Raji (cell line): ENCODE data around the gene OR5D18.

ENCODE experiments used
- POLR2A ChIP-seq: IDR thresholded peaks from 2 replicates; pipeline ENCODE4 v1.6.1; 2011; ENCODE audit warnings: low read depth, low read length, control low read depth; ENCODE audit not compliant: insufficient read depth

The OR5D18 gene

GRCh38 chr11:55819330-55819729 lies at the start of gene OR5D18:
TSS of gene OR5D18 (plus strand) at chr11:55819630. CDS start at chr11:55819630, 0 bp downstream.
- TF ChIP-seq POLR2A, result no peak

- no peak for TF ChIP-seq POLR2A
Observed at GRCh38 chr11:55773138-55773537, 46.3 kb upstream of the OR5D18 start, which contains the start of gene OR5D13. TSS of gene OR5D13 (plus strand) at chr11:55773438. CDS start at chr11:55773438, 0 bp downstream.

- no peak for TF ChIP-seq POLR2A
Observed at GRCh38 chr11:55791606-55792005, 27.8 kb upstream of the OR5D18 start.

GRCh38 chr11:55793321-55793720 lies 26.1 kb upstream of the OR5D18 start:
- no peak for TF ChIP-seq POLR2A

GRCh38 chr11:55795256-55795655 lies 24.2 kb upstream of the OR5D18 start, which contains the start of gene OR5D14:
TSS of gene OR5D14 (plus strand) at chr11:55795556. CDS start at chr11:55795556, 0 bp downstream.
- no peak for TF ChIP-seq POLR2A

GRCh38 chr11:55806248-55806647 lies 13.2 kb upstream of the OR5D18 start:
- no peak for TF ChIP-seq POLR2A

GRCh38 chr11:55811067-55811466 lies 8.4 kb upstream of the OR5D18 start, which contains the start of gene OR5L1:
TSS of gene OR5L1 (plus strand) at chr11:55811367. CDS start at chr11:55811467, 100 bp downstream.
- no peak for TF ChIP-seq POLR2A

- no peak for TF ChIP-seq POLR2A
Observed at GRCh38 chr11:55826919-55827318, 7.5 kb downstream of the OR5D18 start, which contains the start of gene OR5L2. TSS of gene OR5L2 (plus strand) at chr11:55827219. CDS start at chr11:55827219, 0 bp downstream.

- TF ChIP-seq POLR2A, result no peak
Observed at GRCh38 chr11:55838452-55838851, 19.0 kb downstream of the OR5D18 start, which contains the start of gene OR5D16. TSS of gene OR5D16 (plus strand) at chr11:55838752. CDS start at chr11:55838752, 0 bp downstream.

- TF ChIP-seq POLR2A, result no peak
Observed at GRCh38 chr11:55847453-55847852, 28.0 kb downstream of the OR5D18 start.

GRCh38 chr11:55849037-55849436 lies 29.6 kb downstream of the OR5D18 start:
- TF ChIP-seq POLR2A, result no peak

GRCh38 chr11:55852141-55852540 lies 32.7 kb downstream of the OR5D18 start:
- TF ChIP-seq POLR2A, result no peak

- TF ChIP-seq POLR2A, result no peak
Observed at GRCh38 chr11:55854704-55855103, 35.3 kb downstream of the OR5D18 start.
